ENCODE results near the gene BCR. TPM values are rescaled to one million over a fixed set of nuclear protein-coding genes. Genes with fewer than 3 reads are reported as not detected.

BCR gene
- 10 to 100 TPM; 23.6 to 64.3 (median 47.0) TPM for total RNA-seq
- 10 to 100 TPM; 18.7 to 26.5 (median 23.7) TPM for polyA plus RNA-seq
- long read RNA-seq, donor 1, result 0 reads
- long read RNA-seq, donor 2, result 0 reads
- long read RNA-seq, donor 3, full-length matches to known transcripts, result 2 of 2 reads
- long read RNA-seq, donor 3, partial matches to known transcripts, result 0 of 2 reads
- long read RNA-seq, donor 3, other reads (novel, unspliced or antisense), result 0 of 2 reads
- long read RNA-seq, donor 4, partial matches to known transcripts, result 1 of 3 reads
- long read RNA-seq, donor 4, other reads (novel, unspliced or antisense), result 2 of 3 reads
- long read RNA-seq, donor 5, full-length matches to known transcripts, result 95 of 137 reads
- long read RNA-seq, donor 5, partial matches to known transcripts, result 14 of 137 reads
- long read RNA-seq, donor 5, other reads (novel, unspliced or antisense), result 28 of 137 reads
- long read RNA-seq, donor 6, partial matches to known transcripts, result 1 of 4 reads
- long read RNA-seq, donor 6, other reads (novel, unspliced or antisense), result 3 of 4 reads
- long read RNA-seq, donor 7, result 0 reads
- long read RNA-seq, donor 8, full-length matches to known transcripts, result 5 of 10 reads
- long read RNA-seq, donor 8, partial matches to known transcripts, result 0 of 10 reads
- long read RNA-seq, donor 8, other reads (novel, unspliced or antisense), result 5 of 10 reads
- long read RNA-seq, donor 9, full-length matches to known transcripts, result 1 of 7 reads
- long read RNA-seq, donor 9, partial matches to known transcripts, result 0 of 7 reads
- long read RNA-seq, donor 9, other reads (novel, unspliced or antisense), result 6 of 7 reads
- long read RNA-seq, donor 10, result 0 reads

DNA sequence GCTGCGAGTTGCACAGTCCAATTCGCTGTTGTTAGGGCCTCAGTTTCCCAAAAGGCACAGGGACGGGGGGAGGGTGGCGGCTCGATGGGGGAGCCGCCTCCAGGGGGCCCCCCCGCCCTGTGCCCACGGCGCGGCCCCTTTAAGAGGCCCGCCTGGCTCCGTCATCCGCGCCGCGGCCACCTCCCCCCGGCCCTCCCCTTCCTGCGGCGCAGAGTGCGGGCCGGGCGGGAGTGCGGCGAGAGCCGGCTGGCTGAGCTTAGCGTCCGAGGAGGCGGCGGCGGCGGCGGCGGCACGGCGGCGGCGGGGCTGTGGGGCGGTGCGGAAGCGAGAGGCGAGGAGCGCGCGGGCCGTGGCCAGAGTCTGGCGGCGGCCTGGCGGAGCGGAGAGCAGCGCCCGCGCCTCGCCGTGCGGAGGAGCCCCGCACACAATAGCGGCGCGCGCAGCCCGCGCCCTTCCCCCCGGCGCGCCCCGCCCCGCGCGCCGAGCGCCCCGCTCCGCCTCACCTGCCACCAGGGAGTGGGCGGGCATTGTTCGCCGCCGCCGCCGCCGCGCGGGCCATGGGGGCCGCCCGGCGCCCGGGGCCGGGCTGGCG lies at the start of gene BCR:
Gene BCR, plus strand, starts transcription at position 209 of the 592 bp plus-strand sequence. CDS start 452 bp downstream, outside the sequence.
- DNase-seq, result peak; percentile 59 to 80 (median 77)
- Histone ChIP-seq H3K4me1 (replicated peaks in 1 of 2) (peaks cover 27 to 56% of the 10 kb centered on the region in 2 donors), H3K27me3 (no peaks in the 10 kb centered on the region), H3K4me3 (peak within 1 kb of the TSS in 2 of 4 donors; percentile 37 to 82), H3K27ac (peak within 1 kb of the TSS in 3 of 5 donors; percentile 60 to 92 (median 69)), H3K36me3 (replicated peaks in 1 of 2) (no peaks in the 10 kb centered on the region), H3K9me3 (replicated peaks in 1 of 3) (no peaks in the 10 kb centered on the region)
- 0 to 1% methylated on average over 57 to 88 of the region's 88 CpGs; no CpG with 5 or more reads in 2 of the 4 donors for WGBS, 4 donors
- intact Hi-C loops (cut with DNase I), result no loop called here
- TF ChIP-seq POLR2A (IDR thresholded peaks at IDR 0.05), result peak in 1 of 2 donors; percentile 81
- TF ChIP-seq, protein P1, sequence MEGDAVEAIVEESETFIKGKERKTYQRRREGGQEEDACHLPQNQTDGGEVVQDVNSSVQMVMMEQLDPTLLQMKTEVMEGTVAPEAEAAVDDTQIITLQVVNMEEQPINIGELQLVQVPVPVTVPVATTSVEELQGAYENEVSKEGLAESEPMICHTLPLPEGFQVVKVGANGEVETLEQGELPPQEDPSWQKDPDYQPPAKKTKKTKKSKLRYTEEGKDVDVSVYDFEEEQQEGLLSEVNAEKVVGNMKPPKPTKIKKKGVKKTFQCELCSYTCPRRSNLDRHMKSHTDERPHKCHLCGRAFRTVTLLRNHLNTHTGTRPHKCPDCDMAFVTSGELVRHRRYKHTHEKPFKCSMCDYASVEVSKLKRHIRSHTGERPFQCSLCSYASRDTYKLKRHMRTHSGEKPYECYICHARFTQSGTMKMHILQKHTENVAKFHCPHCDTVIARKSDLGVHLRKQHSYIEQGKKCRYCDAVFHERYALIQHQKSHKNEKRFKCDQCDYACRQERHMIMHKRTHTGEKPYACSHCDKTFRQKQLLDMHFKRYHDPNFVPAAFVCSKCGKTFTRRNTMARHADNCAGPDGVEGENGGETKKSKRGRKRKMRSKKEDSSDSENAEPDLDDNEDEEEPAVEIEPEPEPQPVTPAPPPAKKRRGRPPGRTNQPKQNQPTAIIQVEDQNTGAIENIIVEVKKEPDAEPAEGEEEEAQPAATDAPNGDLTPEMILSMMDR (IDR thresholded peaks at IDR 0.05), result no peak

- no peak for DNase-seq
- Histone ChIP-seq H3K4me3 (no peak overlapping the region), H3K27ac (peak overlapping the region in 1 of 5 donors; percentile 12), H3K4me1 (replicated peaks in 1 of 2) (peaks cover 0 to 4% of the 10 kb centered on the region in 2 donors), H3K9me3 (replicated peaks in 1 of 3) (no peaks in the 10 kb centered on the region), H3K27me3 (no peaks in the 10 kb centered on the region), H3K36me3 (replicated peaks in 1 of 2) (no peaks in the 10 kb centered on the region)
- intact Hi-C loops (cut with DNase I), result no loop called here
- 68 to 87% (median 71%) methylated on average over 2 to 3 of the region's 3 CpGs for WGBS, 4 donors
- TF ChIP-seq, protein P1 (IDR thresholded peaks at IDR 0.05), result no peak
- TF ChIP-seq POLR2A (IDR thresholded peaks at IDR 0.05), result no peak
These were observed 49.6 kb upstream of the BCR start for GRCh38 chr22:23130697-23131096.

- H3K9me3 ChIP-seq (replicated peaks in 1 of 3), result no peaks in the 10 kb centered on the region
- TF ChIP-seq, protein P1 (IDR thresholded peaks at IDR 0.05), result no peak
- no peak for TF ChIP-seq POLR2A (IDR thresholded peaks at IDR 0.05)
- H3K4me1 ChIP-seq (replicated peaks in 1 of 2), result peaks cover 0 to 4% of the 10 kb centered on the region in 2 donors
- DNase-seq, result no peak
- H3K4me3 ChIP-seq, result no peak overlapping the region
- no peak overlapping the region for H3K27ac ChIP-seq
- no peaks in the 10 kb centered on the region for H3K27me3 ChIP-seq
- H3K36me3 ChIP-seq (replicated peaks in 1 of 2), result no peaks in the 10 kb centered on the region
- 67 to 84% (median 72%) methylated on average over 5 to 6 of the region's 6 CpGs for WGBS, 4 donors
- intact Hi-C loops (cut with DNase I), result no loop called here
These were observed 48.4 kb upstream of the BCR start for GRCh38 chr22:23131931-23132330.
